Mammary epithelial cell (primary cell): ENCODE measurements around the gene ZNF516.

Experiments
- CTCF ChIP-seq, 2 donors: IDR thresholded peaks in 1 of 2; conservative IDR thresholded peaks in 1 of 2; 2 replicates each; pipeline ENCODE4 v1.5.1; 2011 to 2012; ENCODE audit warnings: inconsistent platforms in 2 of 2, low read length in 2 of 2, mild to moderate bottlenecking in 2 of 2, control low read depth in 1 of 2, low read depth in 1 of 2; ENCODE audit not compliant: insufficient read depth in 1 of 2; ENCODE audit errors: extremely low read depth in 1 of 2
- EZH2 ChIP-seq: IDR thresholded peaks from 2 replicates; pipeline ENCODE4 v1.6.1; 2012; ENCODE audit warnings: low read length, inconsistent platforms, borderline replicate concordance

- TF ChIP-seq CTCF (conservative IDR thresholded peaks at IDR 0.05 in 1 of 2, IDR thresholded peaks at IDR 0.05 in 1 of 2; ENCODE audit: extremely low read depth in 1 of 2, insufficient read depth in 1 of 2, low read depth in 1 of 2, low read length in 2 of 2) (no peak), EZH2 (no peak)
Measured at GRCh38 chr18:76495435-76496193, 572 bp upstream of the ZNF516 start.
